Measurements from ENCODE around the gene HSD17B8. TPM values are rescaled to one million over a fixed set of nuclear protein-coding genes. Genes with fewer than 3 reads are reported as not detected.

HSD17B8 gene
- total RNA-seq, 4 donors from 2014 or later: 30.2 to 79.4 (median 40.9) TPM

DNA sequence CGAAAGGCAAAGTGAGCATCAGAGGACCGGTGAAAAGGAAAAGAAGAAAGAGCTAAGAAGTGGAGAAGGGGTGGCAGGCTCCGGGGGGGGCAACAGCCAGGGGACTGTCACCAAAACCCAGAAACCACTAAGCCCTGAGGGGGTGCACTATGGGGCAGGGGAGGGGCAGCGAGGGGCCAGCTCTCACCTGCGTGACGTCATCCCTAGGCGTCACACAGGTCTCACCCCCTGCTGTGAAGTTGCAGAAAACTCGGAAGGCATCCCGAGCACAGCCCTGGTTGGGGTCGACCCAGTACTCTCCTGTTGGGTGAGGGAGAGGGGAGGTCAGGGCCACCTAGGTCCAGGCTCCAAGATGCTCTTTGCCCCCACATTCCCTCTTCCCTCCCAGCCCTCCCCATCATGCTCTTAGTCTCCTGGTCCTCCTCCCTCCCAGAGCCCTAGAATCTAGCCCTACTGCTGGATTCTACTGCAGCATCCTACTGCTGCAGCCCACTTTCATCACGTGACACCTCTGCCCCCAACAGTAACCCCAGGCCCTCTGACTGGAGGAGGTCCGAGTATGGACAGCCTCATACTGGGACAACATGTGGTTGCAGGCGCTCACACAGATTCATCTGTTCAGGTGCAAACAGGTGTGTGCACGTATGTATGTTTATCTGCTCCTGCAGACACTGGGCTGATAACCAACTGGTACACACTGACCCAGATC is 39.6 kb upstream of the HSD17B8 start:
- no peak overlapping the region for H3K4me3 ChIP-seq (replicated peaks in 1 of 3)
- no peaks in the 10 kb centered on the region for H3K9me3 ChIP-seq
- TF ChIP-seq POLR2A (IDR thresholded peaks at IDR 0.05): no peak
- TF ChIP-seq, protein P1, sequence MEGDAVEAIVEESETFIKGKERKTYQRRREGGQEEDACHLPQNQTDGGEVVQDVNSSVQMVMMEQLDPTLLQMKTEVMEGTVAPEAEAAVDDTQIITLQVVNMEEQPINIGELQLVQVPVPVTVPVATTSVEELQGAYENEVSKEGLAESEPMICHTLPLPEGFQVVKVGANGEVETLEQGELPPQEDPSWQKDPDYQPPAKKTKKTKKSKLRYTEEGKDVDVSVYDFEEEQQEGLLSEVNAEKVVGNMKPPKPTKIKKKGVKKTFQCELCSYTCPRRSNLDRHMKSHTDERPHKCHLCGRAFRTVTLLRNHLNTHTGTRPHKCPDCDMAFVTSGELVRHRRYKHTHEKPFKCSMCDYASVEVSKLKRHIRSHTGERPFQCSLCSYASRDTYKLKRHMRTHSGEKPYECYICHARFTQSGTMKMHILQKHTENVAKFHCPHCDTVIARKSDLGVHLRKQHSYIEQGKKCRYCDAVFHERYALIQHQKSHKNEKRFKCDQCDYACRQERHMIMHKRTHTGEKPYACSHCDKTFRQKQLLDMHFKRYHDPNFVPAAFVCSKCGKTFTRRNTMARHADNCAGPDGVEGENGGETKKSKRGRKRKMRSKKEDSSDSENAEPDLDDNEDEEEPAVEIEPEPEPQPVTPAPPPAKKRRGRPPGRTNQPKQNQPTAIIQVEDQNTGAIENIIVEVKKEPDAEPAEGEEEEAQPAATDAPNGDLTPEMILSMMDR (IDR thresholded peaks at IDR 0.05): no peak
- no peaks in the 10 kb centered on the region for H3K27me3 ChIP-seq
- 75 to 77% methylated on average over 11 to 14 of the region's 14 CpGs for WGBS, 2 donors
- no peaks in the 10 kb centered on the region for H3K36me3 ChIP-seq
- no peak for DNase-seq
- intact Hi-C loops (cut with DNase I): loop anchor here (5.0 kb wide), 2 partner anchors 32 to 82 kb away; no protein-coding TSS in a partner anchor
- no peak overlapping the region for H3K27ac ChIP-seq
- H3K4me1 ChIP-seq: peaks cover 0 to 17% of the 10 kb centered on the region in 2 donors

DNA sequence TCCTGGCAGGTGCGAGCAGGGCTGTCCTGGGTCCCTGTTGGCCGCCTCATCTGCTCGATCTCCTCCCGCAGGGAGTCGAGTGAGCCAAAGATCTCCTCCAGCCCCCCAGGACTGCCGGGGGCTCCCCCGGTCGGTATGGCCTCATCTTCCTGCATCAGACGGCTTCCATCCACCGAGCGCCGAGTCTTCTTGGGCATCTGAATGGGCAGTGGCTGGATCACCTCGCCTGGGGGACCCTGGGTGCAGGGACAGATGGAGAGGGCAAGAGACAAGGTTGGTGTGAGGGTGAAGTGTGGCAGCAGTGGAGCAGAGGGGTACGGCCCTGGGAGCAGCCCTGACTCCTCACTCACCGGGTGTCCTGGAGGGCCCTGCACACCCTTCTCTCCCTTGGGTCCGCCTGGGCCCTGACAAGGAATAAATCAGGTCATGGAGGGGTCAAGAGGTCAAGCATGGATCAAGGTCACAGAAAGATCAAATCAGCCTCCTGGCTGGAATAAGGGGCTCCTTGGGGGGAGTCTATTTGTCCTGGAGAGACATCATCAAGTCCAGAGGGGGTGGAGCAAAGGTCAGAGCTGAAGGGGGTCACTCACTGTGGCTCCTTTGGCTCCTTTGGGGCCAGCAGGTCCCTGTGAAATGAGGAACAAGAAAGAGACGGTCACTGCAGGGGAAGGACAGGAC is 38.7 kb upstream of the HSD17B8 start:
- no peaks in the 10 kb centered on the region for H3K36me3 ChIP-seq
- peaks cover 0 to 15% of the 10 kb centered on the region in 2 donors for H3K4me1 ChIP-seq
- no peak overlapping the region for H3K27ac ChIP-seq
- no peaks in the 10 kb centered on the region for H3K27me3 ChIP-seq
- intact Hi-C loops (cut with DNase I): no loop called here
- DNase-seq: no peak
- 87 to 94% methylated on average over 16 to 17 of the region's 17 CpGs for WGBS, 2 donors
- no peak overlapping the region for H3K4me3 ChIP-seq (replicated peaks in 1 of 3)
- no peaks in the 10 kb centered on the region for H3K9me3 ChIP-seq
- no peak for TF ChIP-seq POLR2A (IDR thresholded peaks at IDR 0.05)
- TF ChIP-seq, protein P1 (IDR thresholded peaks at IDR 0.05): no peak

DNA sequence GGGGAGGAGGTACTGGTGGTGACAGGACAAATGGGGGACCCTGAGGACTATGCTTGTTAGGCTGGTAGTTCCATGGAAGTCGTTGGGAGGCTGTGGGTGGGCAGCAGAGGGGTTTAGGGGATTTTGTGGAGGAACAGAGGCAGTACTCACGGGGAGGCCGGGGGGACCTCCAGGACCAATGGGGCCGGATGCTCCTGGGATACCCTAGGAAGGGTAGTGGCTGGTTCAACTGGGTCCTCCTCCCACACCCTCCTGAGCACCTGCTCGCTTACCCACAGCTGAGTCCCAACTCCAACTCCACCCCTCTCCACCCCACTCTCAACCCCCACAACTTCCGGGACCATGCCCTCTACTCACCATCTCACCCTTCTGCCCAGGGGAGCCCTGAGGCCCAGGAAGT is 38.1 kb upstream of the HSD17B8 start:
- Histone ChIP-seq H3K27ac (no peak overlapping the region), H3K36me3 (no peaks in the 10 kb centered on the region), H3K4me1 (peaks cover 0 to 9% of the 10 kb centered on the region in 2 donors), H3K4me3 (replicated peaks in 1 of 3) (no peak overlapping the region), H3K9me3 (no peaks in the 10 kb centered on the region), H3K27me3 (no peaks in the 10 kb centered on the region)
- WGBS, 2 donors: 88 to 89% methylated on average over 6 of the region's 6 CpGs
- no peak for DNase-seq
- intact Hi-C loops (cut with DNase I): no loop called here
- TF ChIP-seq, protein P1 (IDR thresholded peaks at IDR 0.05): no peak
- no peak for TF ChIP-seq POLR2A (IDR thresholded peaks at IDR 0.05)

GRCh38 chr6:33166811-33167210 is 37.6 kb upstream of the HSD17B8 start:
- no peak overlapping the region for H3K4me3 ChIP-seq (replicated peaks in 1 of 3)
- intact Hi-C loops (cut with DNase I): no loop called here
- no peak overlapping the region for H3K27ac ChIP-seq
- TF ChIP-seq POLR2A (IDR thresholded peaks at IDR 0.05): no peak
- TF ChIP-seq, protein P1 (IDR thresholded peaks at IDR 0.05): no peak
- DNase-seq: no peak
- no peaks in the 10 kb centered on the region for H3K9me3 ChIP-seq
- H3K27me3 ChIP-seq: no peaks in the 10 kb centered on the region
- H3K4me1 ChIP-seq: peaks cover 0 to 5% of the 10 kb centered on the region in 2 donors
- H3K36me3 ChIP-seq: no peaks in the 10 kb centered on the region
- 90 to 91% methylated on average over 6 to 7 of the region's 7 CpGs for WGBS, 2 donors
